Measurements from ENCODE around the gene TPCN1. TPM values are rescaled to one million over a fixed set of nuclear protein-coding genes. Genes with fewer than 3 reads are reported as not detected.

The TPCN1 gene
- total and polyA plus RNA-seq, 2 of the 13 experiments (the other 11 are each of a cell fraction or from before 2014, with no cell fraction given) = 8.0 to 26.8 TPM

DNA sequence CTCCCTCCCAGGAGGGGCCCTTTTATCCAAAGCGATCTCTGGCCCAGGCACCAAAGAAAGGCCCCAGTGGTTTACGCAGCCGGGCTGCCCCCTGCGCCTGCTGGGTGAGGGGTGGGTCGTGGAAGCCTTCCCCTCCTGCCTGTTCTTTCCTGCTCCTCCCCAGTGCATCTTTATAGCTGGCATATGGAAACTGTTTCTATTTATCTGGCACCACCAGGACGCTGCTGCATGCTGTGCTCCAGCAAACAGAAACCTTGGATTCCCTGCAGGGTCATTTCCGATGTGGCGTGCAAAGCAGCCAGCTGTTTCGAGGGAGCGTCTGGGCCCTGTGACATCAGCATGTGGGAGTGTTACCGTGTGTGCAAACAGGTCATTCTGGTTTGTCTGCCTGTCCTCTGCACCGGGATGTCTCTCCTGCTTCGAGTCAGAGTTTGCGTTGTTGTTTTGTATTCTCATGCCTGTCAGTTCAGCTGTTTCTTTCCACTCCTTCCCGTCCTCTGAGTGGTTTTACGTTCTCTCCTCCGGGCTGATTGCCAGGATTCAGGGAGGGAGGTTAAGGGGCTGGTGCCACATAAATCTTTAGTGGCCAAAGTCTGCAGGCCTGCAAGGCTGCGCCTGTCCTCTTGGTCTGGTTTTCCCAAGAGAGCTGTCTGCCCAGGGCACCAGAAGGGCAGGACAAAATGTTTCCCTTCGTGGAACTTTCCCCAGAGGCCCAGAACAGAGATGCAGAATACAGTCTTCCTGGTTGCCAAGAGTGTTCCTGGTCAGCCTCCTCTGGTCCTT, 24.6 kb downstream of the TPCN1 start (continued):
- no peak for TF ChIP-seq TFDP2 (CRISPR knock-in tag; IDR thresholded peaks at IDR 0.05)
- peak; percentile 61 for TF ChIP-seq FOXP4 (CRISPR knock-in tag; IDR thresholded peaks at IDR 0.05)
- TF ChIP-seq HDAC1 (CRISPR knock-in tag; IDR thresholded peaks at IDR 0.05) = peak; percentile 58; the same call in 1 of the 2 replicates
- TF ChIP-seq, protein P1, sequence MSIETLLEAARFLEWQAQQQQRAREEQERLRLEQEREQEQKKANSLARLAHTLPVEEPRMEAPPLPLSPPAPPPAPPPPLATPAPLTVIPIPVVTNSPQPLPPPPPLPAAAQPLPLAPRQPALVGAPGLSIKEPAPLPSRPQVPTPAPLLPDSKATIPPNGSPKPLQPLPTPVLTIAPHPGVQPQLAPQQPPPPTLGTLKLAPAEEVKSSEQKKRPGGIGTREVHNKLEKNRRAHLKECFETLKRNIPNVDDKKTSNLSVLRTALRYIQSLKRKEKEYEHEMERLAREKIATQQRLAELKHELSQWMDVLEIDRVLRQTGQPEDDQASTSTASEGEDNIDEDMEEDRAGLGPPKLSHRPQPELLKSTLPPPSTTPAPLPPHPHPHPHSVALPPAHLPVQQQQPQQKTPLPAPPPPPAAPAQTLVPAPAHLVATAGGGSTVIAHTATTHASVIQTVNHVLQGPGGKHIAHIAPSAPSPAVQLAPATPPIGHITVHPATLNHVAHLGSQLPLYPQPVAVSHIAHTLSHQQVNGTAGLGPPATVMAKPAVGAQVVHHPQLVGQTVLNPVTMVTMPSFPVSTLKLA (IDR thresholded peaks at IDR 0.05) = peak; percentile 21; the same call in 1 of the 2 replicates
- peak; percentile 34; the same call in 1 of the 2 replicates for TF ChIP-seq ZNF235 (CRISPR knock-in tag; IDR thresholded peaks at IDR 0.05; ENCODE audit: borderline replicate concordance)
- TF ChIP-seq, protein P2, sequence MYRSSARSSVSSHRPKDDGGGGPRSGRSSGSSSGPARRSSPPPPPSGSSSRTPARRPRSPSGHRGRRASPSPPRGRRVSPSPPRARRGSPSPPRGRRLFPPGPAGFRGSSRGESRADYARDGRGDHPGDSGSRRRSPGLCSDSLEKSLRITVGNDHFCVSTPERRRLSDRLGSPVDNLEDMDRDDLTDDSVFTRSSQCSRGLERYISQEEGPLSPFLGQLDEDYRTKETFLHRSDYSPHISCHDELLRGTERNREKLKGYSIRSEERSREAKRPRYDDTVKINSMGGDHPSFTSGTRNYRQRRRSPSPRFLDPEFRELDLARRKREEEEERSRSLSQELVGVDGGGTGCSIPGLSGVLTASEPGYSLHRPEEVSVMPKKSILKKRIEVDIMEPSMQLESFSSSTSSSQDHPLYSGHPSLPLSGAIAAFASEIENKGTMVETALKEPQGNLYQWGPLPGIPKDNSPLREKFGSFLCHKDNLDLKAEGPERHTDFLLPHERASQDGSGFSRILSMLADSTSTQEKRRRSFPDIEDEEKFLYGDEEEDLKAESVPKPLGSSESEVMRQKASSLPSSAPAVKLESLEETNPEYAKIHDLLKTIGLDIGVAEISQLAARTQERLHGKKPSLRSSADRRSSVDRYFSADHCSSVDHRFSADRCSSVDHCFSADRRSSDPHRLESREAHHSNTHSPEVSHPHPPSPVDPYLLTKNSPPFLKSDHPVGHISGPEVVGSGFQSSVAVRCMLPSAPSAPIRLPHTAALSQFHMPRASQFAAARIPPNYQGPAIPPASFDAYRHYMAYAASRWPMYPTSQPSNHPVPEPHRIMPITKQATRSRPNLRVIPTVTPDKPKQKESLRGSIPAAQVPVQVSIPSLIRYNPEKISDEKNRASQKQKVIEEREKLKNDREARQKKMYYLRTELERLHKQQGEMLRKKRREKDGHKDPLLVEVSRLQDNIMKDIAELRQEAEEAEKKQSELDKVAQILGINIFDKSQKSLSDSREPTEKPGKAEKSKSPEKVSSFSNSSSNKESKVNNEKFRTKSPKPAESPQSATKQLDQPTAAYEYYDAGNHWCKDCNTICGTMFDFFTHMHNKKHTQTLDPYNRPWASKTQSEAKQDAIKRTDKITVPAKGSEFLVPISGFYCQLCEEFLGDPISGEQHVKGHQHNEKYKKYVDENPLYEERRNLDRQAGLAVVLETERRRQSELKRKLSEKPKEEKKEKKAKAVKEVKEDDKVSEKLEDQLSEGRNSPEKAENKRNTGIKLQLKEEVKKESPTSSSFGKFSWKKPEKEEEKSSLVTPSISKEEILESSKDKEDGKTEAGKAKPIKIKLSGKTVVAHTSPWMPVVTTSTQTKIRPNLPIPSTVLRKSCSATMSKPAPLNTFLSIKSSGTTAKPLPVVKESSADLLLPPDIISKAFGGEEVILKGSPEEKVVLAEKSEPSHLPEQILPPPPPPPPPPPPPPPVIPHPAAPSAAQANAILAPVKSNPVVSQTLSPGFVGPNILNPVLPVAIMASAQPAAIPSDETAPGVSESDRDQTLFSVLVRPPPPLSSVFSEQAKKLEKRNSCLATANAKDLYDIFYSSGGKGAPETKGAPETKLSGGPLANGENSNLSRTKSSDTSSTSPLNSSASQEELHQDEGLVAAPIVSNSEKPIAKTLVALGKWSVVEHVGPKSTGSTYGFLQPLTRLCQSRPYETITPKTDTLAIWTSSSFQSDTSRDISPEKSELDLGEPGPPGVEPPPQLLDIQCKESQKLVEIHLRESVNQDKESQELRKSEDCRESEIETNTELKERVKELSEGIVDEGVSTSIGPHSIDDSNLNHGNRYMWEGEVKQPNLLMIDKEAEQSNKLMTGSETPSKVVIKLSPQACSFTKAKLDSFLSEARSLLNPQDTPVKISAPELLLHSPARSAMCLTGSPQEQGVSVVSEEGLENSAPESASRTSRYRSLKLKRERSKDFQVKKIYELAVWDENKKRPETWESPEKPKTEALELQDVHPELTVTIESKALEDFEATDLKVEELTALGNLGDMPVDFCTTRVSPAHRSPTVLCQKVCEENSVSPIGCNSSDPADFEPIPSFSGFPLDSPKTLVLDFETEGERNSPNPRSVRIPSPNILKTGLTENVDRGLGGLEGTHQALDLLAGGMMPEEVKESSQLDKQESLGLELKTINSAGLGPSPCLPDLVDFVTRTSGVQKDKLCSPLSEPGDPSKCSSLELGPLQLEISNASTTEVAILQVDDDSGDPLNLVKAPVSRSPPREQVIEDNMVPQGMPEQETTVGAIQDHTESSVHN (CRISPR knock-in tag; IDR thresholded peaks at IDR 0.05) = no peak; the same call in 1 of the 2 replicates
- 0 out of 2 replicates have a peak, but pooled peaks have one; percentile 40 for TF ChIP-seq FOXK2 (IDR thresholded peaks at IDR 0.05)
- TF ChIP-seq ZMYM3 (CRISPR knock-in tag; IDR thresholded peaks at IDR 0.05) = peak; percentile 38; the same call in 1 of the 2 replicates
- 0 out of 2 replicates have a peak, but pooled peaks have one; percentile 7 for TF ChIP-seq ELF1 (CRISPR knock-in tag; IDR thresholded peaks at IDR 0.05)
- 0 out of 2 replicates have a peak, but pooled peaks have one; percentile 20 for TF ChIP-seq ZNF572 (CRISPR knock-in tag; IDR thresholded peaks at IDR 0.05)
- TF ChIP-seq IRF9 (CRISPR knock-in tag; IDR thresholded peaks at IDR 0.05; ENCODE audit: borderline replicate concordance) = 0 out of 2 replicates have a peak, but pooled peaks have one; percentile 18
- no peak for TF ChIP-seq MTF2 (CRISPR knock-in tag; IDR thresholded peaks at IDR 0.05; ENCODE audit: borderline replicate concordance)
- peak; percentile 73 for TF ChIP-seq HOXA3 (CRISPR knock-in tag; IDR thresholded peaks at IDR 0.05)
- TF ChIP-seq REXO4 (CRISPR knock-in tag; IDR thresholded peaks at IDR 0.05; ENCODE audit: borderline replicate concordance) = peak; percentile 65; the same call in 1 of the 2 replicates
